ENCODE results near the gene ATP6V1B1.

DNA sequence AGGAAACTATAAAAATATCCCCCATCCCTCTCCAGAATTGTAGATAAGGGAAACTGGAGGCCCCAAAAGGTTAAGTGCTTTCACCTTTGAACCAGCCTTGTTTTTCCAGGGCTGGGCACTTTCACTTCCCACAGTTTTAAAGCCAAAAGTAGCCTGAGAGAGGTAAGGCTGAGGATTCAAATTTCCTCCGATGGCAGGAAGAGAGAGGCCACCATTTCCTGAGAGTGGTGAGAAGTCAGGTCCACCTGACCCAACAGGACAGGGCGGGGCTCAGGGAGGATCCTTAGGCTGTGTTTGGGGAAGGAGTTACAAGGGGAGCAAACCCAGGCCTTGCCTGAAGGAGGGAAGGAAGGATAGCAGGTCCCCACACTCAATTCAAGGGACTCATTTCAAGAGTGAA lies 63.7 kb downstream of the ATP6V1B1 start:
- no peak for TF ChIP-seq NFATC3 (CRISPR knock-in tag; IDR thresholded peaks at IDR 0.05)
- no peak for TF ChIP-seq ZNF138 (CRISPR knock-in tag; IDR thresholded peaks at IDR 0.05; ENCODE audit: low read depth)
- TF ChIP-seq NFKBIZ (CRISPR knock-in tag; IDR thresholded peaks at IDR 0.05), result no peak

All from HepG2 (cell line).